ENCODE data around the gene NBEA. TPM values are rescaled to one million over a fixed set of nuclear protein-coding genes. Genes with fewer than 3 reads are reported as not detected.

NBEA gene
- total RNA-seq, 2 experiments from 2014 or later, result 3.5 to 3.8 TPM

DNA sequence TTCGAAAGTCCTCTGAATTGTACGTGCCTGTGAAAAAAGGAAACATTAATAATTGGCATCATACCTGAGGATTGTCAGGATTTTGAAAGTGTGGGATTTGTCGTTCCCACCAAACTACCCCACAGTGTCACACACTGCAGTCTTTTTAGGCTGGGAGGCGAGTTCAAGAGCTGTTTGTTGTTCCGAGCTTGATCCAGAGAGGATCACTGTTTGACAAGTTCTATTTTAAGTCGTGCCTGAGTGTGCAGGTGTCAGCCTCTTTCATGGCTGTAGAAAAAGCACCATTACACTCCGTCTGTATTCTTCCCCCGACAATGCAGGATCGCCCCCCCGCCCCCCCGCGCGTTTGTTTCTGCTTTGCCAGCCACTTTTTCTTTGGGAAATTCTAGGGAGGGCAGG, 635 bp upstream of the NBEA start:
- ChIA-PET CTCF (no interaction called here), POLR2A (interaction anchor here (0.8 kb wide), 1 partner anchor 10 kb away, joined by 3 read pairs; no protein-coding TSS in a partner anchor)
- TF ChIP-seq, protein P1, sequence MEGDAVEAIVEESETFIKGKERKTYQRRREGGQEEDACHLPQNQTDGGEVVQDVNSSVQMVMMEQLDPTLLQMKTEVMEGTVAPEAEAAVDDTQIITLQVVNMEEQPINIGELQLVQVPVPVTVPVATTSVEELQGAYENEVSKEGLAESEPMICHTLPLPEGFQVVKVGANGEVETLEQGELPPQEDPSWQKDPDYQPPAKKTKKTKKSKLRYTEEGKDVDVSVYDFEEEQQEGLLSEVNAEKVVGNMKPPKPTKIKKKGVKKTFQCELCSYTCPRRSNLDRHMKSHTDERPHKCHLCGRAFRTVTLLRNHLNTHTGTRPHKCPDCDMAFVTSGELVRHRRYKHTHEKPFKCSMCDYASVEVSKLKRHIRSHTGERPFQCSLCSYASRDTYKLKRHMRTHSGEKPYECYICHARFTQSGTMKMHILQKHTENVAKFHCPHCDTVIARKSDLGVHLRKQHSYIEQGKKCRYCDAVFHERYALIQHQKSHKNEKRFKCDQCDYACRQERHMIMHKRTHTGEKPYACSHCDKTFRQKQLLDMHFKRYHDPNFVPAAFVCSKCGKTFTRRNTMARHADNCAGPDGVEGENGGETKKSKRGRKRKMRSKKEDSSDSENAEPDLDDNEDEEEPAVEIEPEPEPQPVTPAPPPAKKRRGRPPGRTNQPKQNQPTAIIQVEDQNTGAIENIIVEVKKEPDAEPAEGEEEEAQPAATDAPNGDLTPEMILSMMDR (IDR thresholded peaks at IDR 0.05), result no peak
- peak overlapping the region; percentile 64 for H3K27ac Mint-ChIP-seq
- no peak overlapping the region for H3K27ac ChIP-seq (ENCODE audit: low read depth in 1 of 2, low read length in 2 of 2)
- H3K36me3 ChIP-seq (ENCODE audit: insufficient read depth, low read length), result no peaks in the 10 kb centered on the region
- peaks cover 13% of the 10 kb centered on the region for H3K4me1 ChIP-seq (ENCODE audit: insufficient read depth, low read length)
- H3K9me3 Mint-ChIP-seq, result no peaks in the 10 kb centered on the region
- no peak for ATAC-seq (ENCODE audit: poor library complexity)
- H3K4me1 Mint-ChIP-seq (ENCODE audit: low read depth), result peaks cover 37% of the 10 kb centered on the region
- H3K4me3 Mint-ChIP-seq, result peak overlapping the region; percentile 91
- no peaks in the 10 kb centered on the region for H3K36me3 Mint-ChIP-seq (ENCODE audit: low read depth)
- intact Hi-C loops (cut with DNase I, micrococcal nuclease), result loop anchor here in 1 of 2 experiments (10.0 kb wide), 1 partner anchor 1397 kb away; no protein-coding TSS in a partner anchor
- H3K9me3 ChIP-seq (ENCODE audit: control insufficient read depth in 1 of 2, insufficient read depth in 1 of 2, low read length in 2 of 2), result peaks cover 0 to 5% of the 10 kb centered on the region in 2 experiments
- no peak for DNase-seq
- H3K4me3 ChIP-seq (ENCODE audit: low read length), result peak overlapping the region; percentile 54
- H3K27me3 ChIP-seq (ENCODE audit: control insufficient read depth in 1 of 2, insufficient read depth in 2 of 2, low read length in 2 of 2), result peaks cover 7 to 28% of the 10 kb centered on the region in 2 experiments
- H3K27me3 Mint-ChIP-seq, result peaks cover 50% of the 10 kb centered on the region

DNA sequence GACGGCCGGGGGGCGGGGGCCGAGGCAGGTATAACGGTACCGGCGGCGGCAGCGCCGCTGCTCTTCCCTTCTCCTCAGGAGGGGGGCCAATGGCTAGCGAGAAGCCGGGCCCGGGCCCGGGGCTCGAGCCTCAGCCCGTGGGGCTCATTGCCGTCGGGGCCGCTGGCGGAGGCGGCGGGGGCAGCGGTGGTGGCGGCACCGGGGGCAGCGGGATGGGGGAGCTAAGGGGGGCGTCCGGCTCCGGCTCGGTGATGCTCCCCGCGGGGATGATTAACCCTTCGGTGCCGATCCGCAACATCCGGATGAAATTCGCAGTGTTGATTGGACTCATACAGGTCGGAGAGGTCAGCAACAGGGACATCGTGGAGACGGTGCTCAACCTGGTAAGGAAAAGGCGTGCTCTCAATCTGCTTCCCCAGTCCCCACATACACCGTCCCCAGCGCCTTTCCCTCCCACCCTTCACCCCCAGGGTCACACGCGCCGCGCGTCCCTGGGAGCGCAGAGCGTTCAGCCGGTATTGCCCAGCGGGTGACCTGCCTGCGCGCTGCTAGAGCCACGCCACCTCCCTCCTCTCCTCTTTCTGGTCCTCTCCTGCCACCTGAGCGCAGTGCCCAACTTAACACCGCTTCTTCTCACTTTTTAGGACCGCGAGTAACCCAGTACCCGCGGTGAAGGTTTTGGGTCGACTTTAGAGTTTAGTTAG, 814 bp downstream of the NBEA start:
- H3K36me3 ChIP-seq (ENCODE audit: insufficient read depth, low read length), result no peaks in the 10 kb centered on the region
- no peak overlapping the region for H3K27ac ChIP-seq (ENCODE audit: low read depth in 1 of 2, low read length in 2 of 2)
- Mint-ChIP-seq H3K27me3 (peaks cover 47% of the 10 kb centered on the region), H3K36me3 (ENCODE audit: low read depth) (no peaks in the 10 kb centered on the region), H3K4me3 (peak overlapping the region; percentile 95), H3K9me3 (no peaks in the 10 kb centered on the region), H3K4me1 (ENCODE audit: low read depth) (peaks cover 37% of the 10 kb centered on the region), H3K27ac (peak overlapping the region; percentile 9)
- peaks cover 13% of the 10 kb centered on the region for H3K4me1 ChIP-seq (ENCODE audit: insufficient read depth, low read length)
- ChIA-PET CTCF (no interaction called here), POLR2A (no interaction called here)
- peaks cover 0 to 5% of the 10 kb centered on the region in 2 experiments for H3K9me3 ChIP-seq (ENCODE audit: control insufficient read depth in 1 of 2, insufficient read depth in 1 of 2, low read length in 2 of 2)
- intact Hi-C loops (cut with DNase I, micrococcal nuclease), result loop anchor here in 1 of 2 experiments (10.0 kb wide), 1 partner anchor 1398 kb away; no protein-coding TSS in a partner anchor
- DNase-seq, result peak in 4 of 14 experiments; percentile 0 to 19 (median 15)
- TF ChIP-seq, protein P1 (IDR thresholded peaks at IDR 0.05), result no peak
- peak overlapping the region; percentile 54 for H3K4me3 ChIP-seq (ENCODE audit: low read length)
- ATAC-seq (ENCODE audit: poor library complexity), result peak; percentile 12
- H3K27me3 ChIP-seq (ENCODE audit: control insufficient read depth in 1 of 2, insufficient read depth in 2 of 2, low read length in 2 of 2), result peaks cover 7 to 28% of the 10 kb centered on the region in 2 experiments

DNA sequence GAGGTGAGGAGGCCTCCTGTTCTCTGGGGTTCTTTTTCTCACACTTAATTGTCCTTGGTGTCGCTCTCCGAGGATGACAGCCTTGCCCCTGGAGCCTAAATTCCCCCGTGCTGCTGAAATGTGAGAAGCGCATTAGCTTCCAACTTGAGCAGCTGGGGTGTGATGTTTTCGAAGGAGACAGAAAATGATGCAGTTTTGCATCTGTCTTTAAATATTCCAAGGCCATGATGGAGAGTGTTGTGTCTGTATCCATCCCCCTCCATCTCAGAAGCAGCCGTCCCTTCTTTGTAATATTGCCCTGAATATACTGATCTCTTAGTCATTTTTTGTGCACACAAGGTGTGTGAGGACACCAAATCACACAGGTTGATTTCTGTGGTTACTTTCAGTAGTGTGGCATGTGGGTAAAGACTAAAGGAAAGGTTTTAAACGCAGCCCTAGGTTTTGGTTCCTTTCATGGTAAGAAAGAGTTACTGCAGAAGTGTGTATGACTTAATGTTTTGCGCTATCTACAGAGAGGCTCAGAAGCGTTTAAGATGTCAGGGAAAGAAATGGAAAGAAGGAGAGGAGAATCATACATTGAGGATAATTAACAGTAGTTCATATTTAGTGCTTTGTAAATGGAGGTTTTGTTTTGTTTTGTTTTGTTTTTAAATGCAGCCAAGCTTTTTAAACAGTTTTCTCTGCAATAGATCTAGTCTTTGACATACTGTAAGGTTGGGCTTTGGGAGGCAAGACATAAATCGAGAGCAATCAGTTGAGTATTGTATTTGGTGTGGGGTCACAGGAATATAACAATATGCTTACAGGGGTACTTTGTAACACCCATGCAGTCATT, 1.6 kb downstream of the NBEA start:
- Mint-ChIP-seq H3K36me3 (ENCODE audit: low read depth) (no peaks in the 10 kb centered on the region), H3K27me3 (peaks cover 47% of the 10 kb centered on the region), H3K4me1 (ENCODE audit: low read depth) (peaks cover 37% of the 10 kb centered on the region), H3K27ac (peak overlapping the region; percentile 9), H3K9me3 (no peaks in the 10 kb centered on the region), H3K4me3 (peak overlapping the region; percentile 95)
- Histone ChIP-seq H3K4me1 (ENCODE audit: insufficient read depth, low read length) (peaks cover 13% of the 10 kb centered on the region), H3K4me3 (ENCODE audit: low read length) (peak overlapping the region; percentile 54), H3K36me3 (ENCODE audit: insufficient read depth, low read length) (no peaks in the 10 kb centered on the region), H3K9me3 (ENCODE audit: control insufficient read depth in 1 of 2, insufficient read depth in 1 of 2, low read length in 2 of 2) (peaks cover 0 to 5% of the 10 kb centered on the region in 2 experiments), H3K27ac (ENCODE audit: low read depth in 1 of 2, low read length in 2 of 2) (no peak overlapping the region), H3K27me3 (ENCODE audit: control insufficient read depth in 1 of 2, insufficient read depth in 2 of 2, low read length in 2 of 2) (peaks cover 7 to 25% of the 10 kb centered on the region in 2 experiments)
- ATAC-seq (ENCODE audit: poor library complexity) (peak; percentile 21), DNase-seq (peak in 2 of 14 experiments; percentile 14 to 18)
- TF ChIP-seq, protein P1 (IDR thresholded peaks at IDR 0.05), result no peak
- ChIA-PET CTCF (no interaction called here), POLR2A (interaction anchor here (0.6 kb wide), 1 partner anchor 17 kb away, joined by 3 read pairs; no protein-coding TSS in a partner anchor)
- intact Hi-C loops (cut with DNase I, micrococcal nuclease), result loop anchor here in 1 of 2 experiments (10.0 kb wide), 1 partner anchor 1399 kb away; no protein-coding TSS in a partner anchor

All from CD4-positive, alpha-beta T cell (primary cell).